HG02571 (cell line): ENCODE results near the gene ISM1.

ENCODE experiments used
- ATAC-seq: cut with Tn5 transposase; IDR thresholded peaks from one replicate; pipeline ENCODE4 v1.9.1; 2021; ENCODE audit warnings: mild to moderate bottlenecking, moderate library complexity; ENCODE audit not compliant: unreplicated experiment

Gene ISM1

DNA sequence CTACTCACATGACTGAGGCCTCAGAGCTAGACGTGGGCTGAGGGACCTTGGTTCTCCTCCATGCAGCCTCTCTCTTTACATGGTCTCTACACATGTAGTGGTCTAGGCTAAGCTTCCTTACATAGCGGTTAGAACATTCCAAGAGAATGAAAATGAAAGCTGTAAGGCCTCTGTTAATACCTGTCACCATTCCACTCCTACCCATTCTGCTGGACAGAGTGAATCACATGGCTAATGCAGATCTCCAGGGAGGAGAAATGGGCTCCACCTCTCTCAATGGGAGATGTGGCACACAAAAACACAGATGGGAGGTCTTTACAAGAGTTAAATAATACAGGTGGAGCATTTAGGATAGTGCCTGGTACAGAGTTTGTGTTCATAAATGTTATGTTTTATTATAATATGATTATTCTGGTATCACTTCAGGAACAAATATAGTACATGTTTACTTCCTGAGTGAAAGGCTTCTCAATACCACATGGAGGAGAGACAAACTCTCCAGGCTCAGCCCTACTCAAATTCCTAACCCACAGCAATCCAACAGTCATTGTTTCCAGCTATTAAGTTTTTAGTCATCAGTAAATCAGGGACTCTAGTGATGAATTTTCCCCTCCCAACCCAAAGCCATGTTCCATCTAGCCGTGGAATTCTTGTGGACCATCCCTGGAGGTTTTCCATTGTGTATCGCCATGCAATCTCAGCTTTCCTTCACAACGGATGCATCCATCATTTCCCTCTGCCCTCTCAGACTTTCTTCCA lies 57.9 kb downstream of the ISM1 start:
- ATAC-seq: no peak

DNA sequence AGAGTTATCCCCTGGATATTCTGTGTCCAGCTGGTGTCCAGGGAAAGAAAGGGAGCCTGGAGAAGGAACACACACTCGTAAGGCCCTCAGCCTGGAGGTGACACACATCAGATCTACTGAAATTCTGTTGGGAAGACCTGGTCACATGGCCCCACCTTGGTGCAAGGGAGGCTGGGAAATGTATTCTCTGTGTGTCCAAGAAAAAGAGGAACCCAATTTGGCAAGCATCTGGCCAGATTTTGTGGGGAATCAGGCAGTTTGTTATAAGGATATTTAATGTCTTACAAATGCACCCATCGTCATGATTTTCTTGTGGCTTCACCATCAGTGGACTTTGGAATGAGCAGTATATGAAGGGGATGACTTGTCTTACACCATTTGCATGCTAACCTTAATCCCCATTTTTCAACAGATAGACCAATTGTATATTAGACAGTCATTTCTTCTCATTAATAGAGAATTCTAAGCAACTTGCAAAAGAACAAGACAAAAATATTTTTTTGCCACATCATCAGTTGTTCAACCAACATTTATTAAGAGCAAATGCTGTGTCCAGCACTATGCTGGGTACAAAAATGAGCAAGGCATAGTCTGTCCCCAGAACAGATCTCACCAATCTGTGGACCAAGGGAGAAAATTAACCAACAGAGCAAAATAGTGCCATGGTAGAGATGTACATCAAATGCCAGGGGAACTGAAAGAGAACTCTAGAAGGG lies 59.7 kb downstream of the ISM1 start:
- ATAC-seq: no peak

DNA sequence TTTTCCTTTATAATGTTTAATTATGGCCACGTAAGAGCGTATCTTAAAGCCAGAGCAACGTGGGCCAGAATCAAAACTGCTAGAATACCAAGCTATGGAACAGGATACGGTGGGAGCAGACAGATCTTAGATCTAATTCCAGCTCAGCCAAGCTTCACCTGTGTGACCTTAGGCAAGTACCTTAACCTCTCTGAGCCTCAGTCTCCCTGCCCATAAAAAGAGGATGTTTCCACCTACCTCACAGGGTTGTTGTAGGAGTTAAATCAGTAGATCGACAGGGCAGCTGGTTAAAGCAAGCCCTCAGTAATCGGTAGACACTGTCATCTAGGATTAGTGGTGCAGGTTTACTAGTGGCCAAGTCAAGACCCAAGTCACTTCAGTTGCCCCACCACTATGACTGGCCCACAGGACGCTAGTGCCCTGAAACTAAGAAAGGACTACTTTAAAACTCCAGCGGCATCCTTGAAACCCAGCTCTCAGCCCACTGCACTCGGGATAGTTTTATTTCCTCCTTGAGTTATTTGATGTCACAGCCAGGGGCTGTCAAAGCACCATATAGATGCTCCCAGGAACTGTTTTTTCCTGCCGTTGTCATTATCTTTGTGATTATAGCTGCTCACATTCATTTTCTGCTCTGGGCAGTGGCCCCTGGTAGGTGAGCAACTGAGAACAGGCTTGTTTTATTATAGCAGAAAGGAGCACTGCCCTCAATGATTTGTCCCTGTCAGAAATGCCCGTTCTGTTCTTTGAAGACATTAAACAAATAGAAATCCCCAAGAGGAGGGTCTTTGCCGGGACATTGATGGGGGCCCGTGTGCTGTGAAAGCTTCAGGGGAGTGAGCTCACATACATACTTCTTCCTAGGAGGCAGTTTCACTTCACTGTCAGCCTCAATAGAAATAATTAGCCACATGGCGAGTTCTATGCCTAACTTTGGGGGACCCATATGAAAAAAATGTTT lies 63.1 kb downstream of the ISM1 start:
- ATAC-seq: no peak

DNA sequence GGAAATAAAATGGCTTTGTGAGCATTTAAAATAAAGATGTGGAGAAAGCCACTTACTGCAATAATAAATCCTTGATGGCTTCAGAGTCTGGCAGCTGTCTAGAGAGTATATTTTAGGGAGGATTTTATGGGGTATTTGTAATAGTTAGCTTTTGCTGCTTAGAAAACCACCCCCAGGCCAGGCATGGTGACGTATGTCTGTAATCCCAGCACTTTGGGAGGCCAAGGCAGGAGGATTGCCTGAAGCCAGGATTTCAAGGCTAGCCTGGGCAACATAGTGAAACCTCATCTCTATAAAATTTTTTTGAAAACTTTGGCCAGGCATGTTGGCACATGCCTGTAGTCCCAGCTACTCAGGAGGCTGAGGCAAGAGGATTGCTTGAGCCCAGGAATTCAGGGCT lies 63.8 kb downstream of the ISM1 start:
- ATAC-seq: no peak

DNA sequence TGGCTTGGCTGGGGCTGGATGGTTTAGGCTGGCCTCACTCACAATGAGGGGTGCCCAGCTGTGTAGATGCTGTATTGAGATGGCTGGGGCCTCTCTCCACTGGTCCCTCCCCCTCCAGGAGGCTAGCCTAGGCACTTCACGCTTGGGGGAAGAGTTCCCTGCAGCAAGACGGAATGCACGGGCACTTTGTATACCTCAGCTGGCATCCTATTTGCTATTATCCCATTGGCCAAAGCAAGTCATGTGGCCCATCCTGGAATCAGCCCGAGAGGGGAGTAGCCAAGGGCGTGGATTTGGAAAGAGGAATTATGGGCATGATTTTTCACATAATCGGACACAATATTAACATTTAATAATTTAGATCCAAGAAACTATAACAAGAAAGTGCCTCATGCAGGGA lies 64.3 kb downstream of the ISM1 start:
- no peak for ATAC-seq

DNA sequence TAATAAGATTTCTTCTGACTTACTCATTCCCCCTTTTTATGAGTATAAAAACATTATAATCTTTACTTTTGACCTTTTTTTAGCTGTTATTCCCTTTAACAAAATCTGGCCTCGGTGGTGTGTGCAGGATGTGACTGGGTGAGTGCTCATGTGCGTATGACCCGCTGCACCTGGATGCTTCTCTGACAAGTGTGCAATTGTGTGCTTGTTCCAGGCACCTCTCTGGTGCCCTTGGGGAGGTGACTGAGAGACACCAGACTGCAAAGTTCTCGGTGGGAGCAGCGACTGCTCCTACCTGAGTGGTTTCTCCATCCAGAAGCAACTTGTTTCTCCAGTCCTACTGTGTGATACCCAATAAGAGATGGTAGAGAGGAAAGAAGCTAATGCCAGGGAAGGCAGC lies 65.0 kb downstream of the ISM1 start:
- ATAC-seq: no peak

DNA sequence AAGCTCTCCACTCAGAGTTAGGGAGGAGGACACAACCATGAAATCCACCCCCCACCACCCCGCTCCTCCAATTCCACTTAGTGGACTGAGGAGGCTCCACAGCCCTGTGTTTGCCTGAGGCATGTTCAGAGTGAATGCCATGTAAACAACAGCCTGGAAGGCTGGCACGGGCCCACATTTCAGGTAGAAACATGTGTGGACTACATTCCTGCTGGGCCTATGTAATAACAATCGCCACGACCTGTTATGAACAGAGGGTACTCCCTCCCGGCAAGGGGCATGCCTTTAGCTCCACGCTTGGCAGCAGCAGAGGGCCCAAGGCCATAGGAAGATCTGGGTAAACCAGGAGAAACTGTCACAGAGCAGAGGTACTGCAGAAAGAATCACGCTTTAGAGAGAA lies 65.5 kb downstream of the ISM1 start:
- ATAC-seq: no peak

DNA sequence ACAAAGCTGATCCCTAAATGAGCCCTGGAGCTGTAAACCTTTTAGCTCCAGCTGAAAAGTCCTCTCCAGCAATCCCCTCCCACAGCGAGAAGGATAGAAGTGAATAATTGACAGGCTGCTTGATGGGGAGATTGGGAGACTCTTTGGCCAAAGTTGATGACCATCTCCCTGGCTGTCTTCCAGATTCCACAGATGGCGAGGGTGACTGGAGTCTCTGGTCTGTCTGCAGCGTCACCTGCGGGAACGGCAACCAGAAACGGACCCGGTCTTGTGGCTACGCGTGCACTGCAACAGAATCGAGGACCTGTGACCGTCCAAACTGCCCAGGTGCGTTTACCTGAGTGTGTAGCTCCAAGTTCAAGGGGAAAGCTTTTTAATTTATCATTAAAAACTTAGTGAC lies 67.3 kb downstream of the ISM1 start:
- ATAC-seq: no peak

DNA sequence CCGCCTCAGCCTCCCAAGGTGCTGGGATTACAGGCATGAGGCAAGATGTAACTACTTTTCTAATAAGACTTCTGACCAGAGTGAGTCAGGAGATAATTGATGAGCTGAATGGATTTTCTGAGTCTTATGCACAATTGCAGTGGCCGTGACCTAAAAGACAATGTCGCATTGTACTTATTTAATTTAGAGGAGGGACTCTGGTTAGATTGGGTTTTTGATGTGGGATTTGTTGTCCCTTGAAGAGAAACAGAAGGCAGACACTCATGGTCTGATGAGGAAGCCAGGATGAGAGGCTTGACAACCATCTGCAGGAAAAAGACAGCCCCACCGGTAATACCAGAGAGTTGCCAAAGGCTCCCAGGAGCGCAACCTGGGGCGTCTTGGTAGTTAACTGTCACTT lies 68.0 kb downstream of the ISM1 start:
- ATAC-seq: no peak

DNA sequence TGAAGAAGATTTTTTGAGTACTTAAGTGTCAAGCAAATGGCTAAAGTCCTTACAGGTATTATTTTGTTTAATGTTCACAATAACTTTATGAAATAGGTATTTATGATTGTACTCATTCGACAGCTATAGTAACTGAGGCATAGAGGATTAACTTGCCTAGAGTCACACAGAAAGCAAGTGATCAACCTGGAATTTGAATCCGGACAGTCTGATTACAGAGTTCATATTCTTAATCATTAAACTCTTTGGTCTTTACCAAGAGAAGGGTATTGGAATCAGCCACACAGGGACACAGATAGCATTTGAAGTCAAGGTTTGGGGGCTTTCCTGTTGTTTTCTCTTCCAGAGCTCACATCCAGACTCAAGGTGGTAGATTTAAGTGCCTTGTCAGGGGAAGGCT lies 69.7 kb downstream of the ISM1 start:
- ATAC-seq: no peak

DNA sequence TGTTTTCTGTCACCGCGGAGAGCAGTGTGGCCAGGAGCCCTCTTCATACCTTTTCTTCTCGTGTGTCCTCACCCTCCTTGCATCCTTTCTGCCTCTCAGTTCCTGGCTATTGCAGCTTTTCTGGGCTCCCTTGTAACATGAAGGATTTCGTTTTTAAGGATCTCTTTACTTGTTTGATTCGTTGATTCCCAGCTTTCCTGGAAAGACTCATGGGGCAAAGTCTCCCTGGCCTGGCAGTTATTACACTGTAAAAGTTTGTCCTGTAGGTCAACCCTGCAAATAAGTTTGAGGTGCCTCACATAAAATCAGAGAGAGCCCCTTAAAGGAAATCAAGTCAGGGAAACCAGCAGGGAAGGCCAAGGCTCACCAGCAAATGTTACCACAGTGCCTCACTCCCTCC lies 70.1 kb downstream of the ISM1 start:
- no peak for ATAC-seq

DNA sequence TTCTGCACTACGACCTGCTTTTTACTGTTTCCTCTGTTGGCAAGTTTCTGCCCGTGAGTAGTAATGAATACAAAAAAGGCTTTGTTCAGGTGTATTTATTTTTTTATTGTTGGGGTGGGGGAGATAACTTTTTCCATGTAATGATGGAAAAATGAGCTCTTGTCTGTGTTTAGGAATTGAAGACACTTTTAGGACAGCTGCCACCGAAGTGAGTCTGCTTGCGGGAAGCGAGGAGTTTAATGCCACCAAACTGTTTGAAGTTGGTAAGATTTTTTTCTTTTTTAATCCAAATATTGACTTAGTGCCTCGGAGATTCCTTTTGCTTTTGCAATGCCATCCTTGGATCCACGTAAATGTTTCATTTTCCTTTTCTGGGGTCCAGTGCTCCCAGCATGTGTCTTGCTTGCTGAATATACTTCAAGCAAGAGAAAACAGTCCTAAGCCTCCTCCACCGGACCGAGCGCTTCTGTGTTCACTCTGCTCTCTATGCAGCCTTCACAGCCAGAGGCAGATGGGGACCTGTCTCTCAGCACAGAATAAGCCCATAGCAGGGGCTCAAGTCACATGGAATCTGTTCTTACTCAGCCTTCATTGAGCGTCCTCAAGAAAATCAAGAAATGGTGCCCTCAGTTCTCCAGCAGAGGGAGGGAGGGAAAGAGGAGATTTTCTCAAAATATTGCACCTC lies 71.3 kb downstream of the ISM1 start:
- no peak for ATAC-seq

DNA sequence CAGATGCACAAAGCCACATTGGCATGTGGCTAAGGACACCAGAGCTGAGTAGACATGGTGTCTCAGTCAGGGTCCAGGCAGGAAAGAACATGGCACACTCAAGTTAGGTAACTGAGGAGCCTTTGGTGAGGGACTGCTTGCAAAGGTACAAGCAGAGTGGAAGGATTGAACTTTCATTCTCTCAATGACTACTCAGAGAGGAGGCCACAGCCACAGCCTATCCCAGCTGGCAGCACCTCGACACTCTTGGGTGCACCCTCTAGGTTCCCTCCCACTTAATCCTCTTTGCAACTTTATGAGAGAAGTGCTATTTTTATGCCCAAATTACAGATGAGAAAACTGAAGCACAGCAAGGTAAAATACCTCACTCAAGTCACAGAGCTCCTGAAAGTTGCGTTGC lies 73.4 kb downstream of the ISM1 start:
- ATAC-seq: no peak

DNA sequence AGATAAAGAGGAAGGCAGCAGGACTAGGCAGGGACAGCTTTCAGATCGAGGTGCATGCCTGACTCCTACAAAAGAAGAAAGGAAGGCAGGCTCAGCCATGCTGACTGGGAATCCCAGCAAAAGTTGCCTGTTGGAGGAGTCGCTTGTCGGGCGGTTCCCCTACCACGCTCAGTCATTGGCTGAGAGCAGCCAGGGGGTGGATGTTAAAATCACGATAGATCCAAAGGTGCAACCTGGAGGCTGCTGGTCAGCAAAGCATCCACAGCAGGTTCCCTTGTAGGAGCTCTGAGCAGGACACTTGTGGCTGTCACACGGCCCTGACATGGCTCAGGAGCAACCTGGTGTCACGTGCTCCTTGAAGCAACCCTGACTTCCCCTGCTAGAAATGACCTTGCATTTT lies 74.6 kb downstream of the ISM1 start:
- ATAC-seq: no peak

DNA sequence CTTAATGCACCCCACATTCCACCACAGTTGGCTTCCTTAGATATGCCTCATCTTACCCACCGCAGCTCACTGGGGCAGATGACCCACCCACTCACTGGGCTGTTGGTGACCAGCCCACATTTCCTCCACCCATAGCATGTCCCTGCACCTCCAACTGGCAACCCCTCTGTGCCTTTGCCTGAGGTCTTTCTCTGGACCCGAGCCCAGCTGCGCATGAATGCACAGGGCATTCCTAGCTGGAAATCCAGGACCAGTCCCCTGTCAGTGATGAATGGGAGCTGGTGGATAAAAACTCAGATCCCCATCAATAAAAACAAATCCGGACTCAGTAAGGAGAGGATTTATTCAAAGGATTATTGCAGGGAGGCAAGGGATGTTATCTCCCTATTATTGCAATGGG lies 75.0 kb downstream of the ISM1 start:
- ATAC-seq: no peak

DNA sequence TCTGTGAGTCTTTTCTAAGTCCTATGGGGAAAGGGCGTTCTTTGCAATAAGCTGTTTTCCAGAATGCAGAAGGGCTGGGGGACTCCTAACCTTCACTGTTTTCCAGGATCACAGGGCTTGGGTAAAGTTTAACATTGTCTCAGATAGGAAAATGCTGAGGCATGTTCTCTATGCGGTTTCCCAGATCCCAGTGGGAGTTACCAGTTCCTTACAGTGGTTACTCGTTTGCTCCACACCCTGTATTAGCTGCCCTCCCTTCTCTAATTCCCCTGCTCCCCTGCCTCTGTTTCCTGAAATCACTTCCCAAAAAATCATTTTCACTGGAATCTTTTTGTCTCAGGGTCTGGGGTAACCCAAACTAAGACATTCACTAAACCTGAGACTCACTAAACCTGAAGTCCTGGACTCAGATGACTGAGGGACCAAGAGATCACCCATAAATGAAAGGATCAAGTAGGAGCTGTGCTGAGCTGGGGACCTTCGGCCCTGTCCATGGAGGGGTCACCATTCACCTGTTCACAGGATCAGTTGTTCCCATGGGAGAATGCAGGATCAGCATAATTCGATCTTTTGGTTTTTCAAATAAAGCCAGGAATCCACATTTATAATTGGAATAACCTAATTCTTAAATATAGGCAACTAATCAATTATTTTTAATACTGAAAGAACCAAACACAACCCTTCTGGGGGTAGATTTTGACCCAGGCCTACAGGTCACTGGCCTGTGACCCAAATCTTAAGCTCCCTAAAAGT lies 76.2 kb downstream of the ISM1 start:
- ATAC-seq: no peak

DNA sequence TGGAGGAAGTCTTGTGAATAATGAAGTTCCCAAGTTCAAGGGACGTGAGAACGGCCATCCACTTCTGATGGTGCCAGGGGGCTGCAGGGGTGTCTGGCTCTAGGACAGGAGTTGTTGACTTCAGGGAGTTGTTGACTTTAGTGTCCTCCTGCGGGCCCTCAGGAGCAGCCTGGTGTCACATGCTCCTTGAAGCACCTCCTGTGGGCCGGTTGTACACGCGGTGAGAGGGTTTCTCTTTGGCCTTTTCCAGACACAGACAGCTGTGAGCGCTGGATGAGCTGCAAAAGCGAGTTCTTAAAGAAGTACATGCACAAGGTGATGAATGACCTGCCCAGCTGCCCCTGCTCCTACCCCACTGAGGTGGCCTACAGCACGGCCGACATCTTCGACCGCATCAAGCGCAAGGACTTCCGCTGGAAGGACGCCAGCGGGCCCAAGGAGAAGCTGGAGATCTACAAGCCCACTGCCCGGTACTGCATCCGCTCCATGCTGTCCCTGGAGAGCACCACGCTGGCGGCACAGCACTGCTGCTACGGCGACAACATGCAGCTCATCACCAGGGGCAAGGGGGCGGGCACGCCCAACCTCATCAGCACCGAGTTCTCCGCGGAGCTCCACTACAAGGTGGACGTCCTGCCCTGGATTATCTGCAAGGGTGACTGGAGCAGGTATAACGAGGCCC lies 77.8 kb downstream of the ISM1 start:
- ATAC-seq: no peak

DNA sequence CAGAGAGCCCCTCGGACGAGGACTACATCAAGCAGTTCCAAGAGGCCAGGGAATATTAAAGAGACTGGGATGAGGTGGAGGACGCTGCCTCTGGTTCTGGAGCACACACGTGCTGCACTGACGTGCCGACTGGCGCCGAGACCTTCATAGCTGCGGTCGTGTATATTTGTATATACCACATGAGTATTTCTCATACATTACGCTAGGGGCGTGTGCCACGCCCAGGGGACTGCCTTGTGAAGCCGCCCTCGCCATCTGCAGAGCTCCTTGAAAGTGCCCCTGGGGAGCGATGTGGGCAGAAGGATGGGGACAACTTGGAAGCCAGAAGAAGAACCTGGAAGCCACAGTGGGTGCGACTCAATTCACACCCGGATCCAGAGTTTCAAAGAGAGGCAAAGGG lies 78.3 kb downstream of the ISM1 start:
- ATAC-seq: no peak

DNA sequence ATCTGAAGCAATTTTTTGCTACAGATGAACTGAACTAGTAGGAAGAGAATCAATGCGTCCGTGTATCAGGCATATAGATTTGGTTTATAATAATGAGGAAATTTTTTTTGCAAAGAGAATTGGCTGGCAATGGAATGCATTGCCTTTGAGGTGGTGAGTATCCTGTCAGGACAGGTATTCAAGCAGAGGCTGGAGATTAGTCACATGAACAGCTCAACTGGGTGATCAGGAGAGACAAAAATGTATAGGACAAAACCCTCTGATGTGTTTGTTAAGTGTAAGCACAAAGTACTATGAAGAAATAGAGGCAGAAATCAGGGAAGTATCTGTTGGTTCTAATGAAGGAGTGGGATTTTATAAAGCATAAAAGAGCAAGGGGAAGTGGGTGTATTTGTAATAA lies 80.5 kb downstream of the ISM1 start:
- no peak for ATAC-seq
